Prostate gland (tissue), 2 donors: ENCODE results near the gene SPATA6L.

ENCODE experiments used
- POLR2A ChIP-seq: fragments of 450-650 bp; IDR thresholded peaks from one replicate; pipeline ENCODE4 v1.6.1; 2016; ENCODE audit warnings: antibody characterized with exemption, mild to moderate bottlenecking
- POLR2AphosphoS5 ChIP-seq: sonication (generic); formaldehyde crosslinking; IDR thresholded peaks from one replicate; pipeline ENCODE4 v1.6.1; 2017; ENCODE audit warnings: antibody characterized with exemption
- TF ChIP-seq, protein P1 (sequence below), 4 experiments: fragments of 200-600 bp in 2 of 4; fragments of 450-650 bp in 2 of 4; sonication (generic) in 2 of 4; IDR thresholded peaks; 1 replicate in 3 of 4; 2 replicates in 1 of 4; pipeline ENCODE4 v1.5.1; 2016 to 2019; ENCODE audit warnings: antibody characterized with exemption in 4 of 4, mild to moderate bottlenecking in 2 of 4, moderate library complexity in 2 of 4

DNA sequence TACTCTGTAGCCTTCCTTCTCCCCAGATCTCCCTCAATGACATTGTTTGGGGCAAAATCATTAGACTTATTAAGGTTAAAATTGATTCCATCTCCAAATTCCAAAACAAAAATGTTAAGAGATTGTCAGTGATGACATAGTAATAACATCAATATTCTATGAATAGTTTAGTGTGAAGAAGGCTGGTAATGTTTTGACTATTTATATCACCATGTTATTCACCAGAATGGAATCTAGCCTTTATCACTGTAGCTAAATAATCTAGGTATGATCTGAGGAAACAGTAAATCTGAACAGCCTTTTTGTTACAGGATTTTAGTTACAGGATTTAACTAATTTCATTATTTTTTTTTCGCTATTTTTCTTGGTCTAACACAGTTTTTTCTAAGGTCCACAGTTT lies 5.1 kb downstream of the SPATA6L start:
- TF ChIP-seq, protein P1, sequence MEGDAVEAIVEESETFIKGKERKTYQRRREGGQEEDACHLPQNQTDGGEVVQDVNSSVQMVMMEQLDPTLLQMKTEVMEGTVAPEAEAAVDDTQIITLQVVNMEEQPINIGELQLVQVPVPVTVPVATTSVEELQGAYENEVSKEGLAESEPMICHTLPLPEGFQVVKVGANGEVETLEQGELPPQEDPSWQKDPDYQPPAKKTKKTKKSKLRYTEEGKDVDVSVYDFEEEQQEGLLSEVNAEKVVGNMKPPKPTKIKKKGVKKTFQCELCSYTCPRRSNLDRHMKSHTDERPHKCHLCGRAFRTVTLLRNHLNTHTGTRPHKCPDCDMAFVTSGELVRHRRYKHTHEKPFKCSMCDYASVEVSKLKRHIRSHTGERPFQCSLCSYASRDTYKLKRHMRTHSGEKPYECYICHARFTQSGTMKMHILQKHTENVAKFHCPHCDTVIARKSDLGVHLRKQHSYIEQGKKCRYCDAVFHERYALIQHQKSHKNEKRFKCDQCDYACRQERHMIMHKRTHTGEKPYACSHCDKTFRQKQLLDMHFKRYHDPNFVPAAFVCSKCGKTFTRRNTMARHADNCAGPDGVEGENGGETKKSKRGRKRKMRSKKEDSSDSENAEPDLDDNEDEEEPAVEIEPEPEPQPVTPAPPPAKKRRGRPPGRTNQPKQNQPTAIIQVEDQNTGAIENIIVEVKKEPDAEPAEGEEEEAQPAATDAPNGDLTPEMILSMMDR (IDR thresholded peaks at IDR 0.05): no peak
- no peak for TF ChIP-seq POLR2AphosphoS5
- no peak for TF ChIP-seq POLR2A
